Ishikawa (cell line): ENCODE data around the gene DPYSL4.

Source experiments
- CEBPB ChIP-seq: IDR thresholded peaks from 2 replicates; pipeline ENCODE4 v1.6.1; 2012
- CREB1 ChIP-seq: IDR thresholded peaks from 2 replicates; pipeline ENCODE4 v1.6.1; 2012; ENCODE audit warnings: low read depth
- EP300 ChIP-seq: IDR thresholded peaks from 2 replicates; pipeline ENCODE4 v1.6.1; 2012; ENCODE audit warnings: borderline replicate concordance
- FOXM1 ChIP-seq: IDR thresholded peaks from 2 replicates; pipeline ENCODE4 v1.6.1; 2012; ENCODE audit warnings: low read depth, borderline replicate concordance
- MAX ChIP-seq: IDR thresholded peaks from 2 replicates; pipeline ENCODE4 v1.6.1; 2012
- NFIC ChIP-seq: IDR thresholded peaks from 2 replicates; pipeline ENCODE4 v1.6.1; 2012
- RAD21 ChIP-seq: IDR thresholded peaks from 2 replicates; pipeline ENCODE4 v1.6.1; 2012; ENCODE audit warnings: low read depth
- REST ChIP-seq: IDR thresholded peaks from 2 replicates; pipeline ENCODE4 v1.6.1; 2012; ENCODE audit warnings: low read depth, mild to moderate bottlenecking
- TAF1 ChIP-seq: IDR thresholded peaks from 2 replicates; pipeline ENCODE4 v1.6.1; 2012; ENCODE audit warnings: low read depth, mild to moderate bottlenecking
- TEAD4 ChIP-seq: IDR thresholded peaks from 2 replicates; pipeline ENCODE4 v1.6.1; 2012
- USF1 ChIP-seq: IDR thresholded peaks from 2 replicates; pipeline ENCODE4 v1.6.1; 2012
- YY1 ChIP-seq: IDR thresholded peaks from 2 replicates; pipeline ENCODE4 v1.6.1; 2012; ENCODE audit warnings: low read depth
- ZBTB7A ChIP-seq: IDR thresholded peaks from 2 replicates; pipeline ENCODE4 v1.6.1; 2012; ENCODE audit warnings: low read depth

- TF ChIP-seq NFIC: no peak
- no peak for TF ChIP-seq YY1
- no peak for TF ChIP-seq RAD21
- no peak for TF ChIP-seq REST
- TF ChIP-seq EP300: no peak
- no peak for TF ChIP-seq FOXM1
- TF ChIP-seq CREB1: no peak
- no peak for TF ChIP-seq CEBPB
- no peak for TF ChIP-seq MAX
- no peak for TF ChIP-seq TAF1
- no peak for TF ChIP-seq TEAD4
- TF ChIP-seq ZBTB7A: no peak
- no peak for TF ChIP-seq USF1
Measured at GRCh38 chr10:132238371-132239125, 51.8 kb downstream of the DPYSL4 start.
